H1 (cell line): ENCODE results near the gene BABAM2. TPM values are rescaled to one million over a fixed set of nuclear protein-coding genes. Genes with fewer than 3 reads are reported as not detected.

Experiments used
- CTBP2 ChIP-seq: IDR thresholded peaks from 2 replicates; pipeline ENCODE4 v1.7.0; 2011; ENCODE audit warnings: borderline replicate concordance, mild to moderate bottlenecking, moderate library complexity, mixed read lengths, low read length; ENCODE audit not compliant: insufficient read depth, insufficient read length
- GABPA ChIP-seq: IDR thresholded peaks from 2 replicates; pipeline ENCODE4 v1.6.1; 2011; ENCODE audit warnings: mild to moderate bottlenecking, low read length, moderate library complexity, borderline replicate concordance; ENCODE audit not compliant: insufficient read depth
- PHF8 ChIP-seq: fragments of 200-600 bp; sonication (generic); conservative IDR thresholded peaks from 2 replicates; pipeline ENCODE4 v1.7.1; 2012; ENCODE audit warnings: low read depth, mild to moderate bottlenecking, inconsistent platforms, low read length, moderate library complexity
- RXRA ChIP-seq: IDR thresholded peaks from 2 replicates; pipeline ENCODE4 v1.6.1; 2011; ENCODE audit warnings: low read depth, mild to moderate bottlenecking, low read length, moderate library complexity; ENCODE audit not compliant: insufficient read depth
- SP1 ChIP-seq: IDR thresholded peaks from 2 replicates; pipeline ENCODE4 v1.6.1; 2011; ENCODE audit warnings: low read depth, low read length
- SP2 ChIP-seq: IDR thresholded peaks from 2 replicates; pipeline ENCODE4 v1.6.1; 2012; ENCODE audit warnings: mild to moderate bottlenecking, low read length, inconsistent platforms
- USF2 ChIP-seq: IDR thresholded peaks from 2 replicates; pipeline ENCODE4 v1.6.1; 2011; ENCODE audit warnings: low read length, improper control_type of control experiment
- polyA plus RNA-seq, 7 experiments: library from polyadenylated mRNA; depleted of rRNA in 3 of 7; stranded (reverse) in 5 of 7; unstranded in 2 of 7; fragments of >200 nt in 5 of 7; fragments of 200-250 nt in 2 of 7; gene quantifications; 1 replicate in 5 of 7; 2 replicates in 1 of 7; 4 replicates in 1 of 7; pipeline versions ENCODE4 v1.2.1 to v1.2.3, GENCODE V29; 2011 to 2013; ENCODE audit warnings: missing spikeins in 2 of 7, mixed read lengths in 2 of 7
- total RNA-seq: library from RNA; stranded (reverse); fragmentation: NEBNext Ultra II Directional; extraction: Animal tissue kit (Norgen Biotek cat#: 25700); gene quantifications from 2 replicates; pipeline ENCODE4 v1.2.1, GENCODE V29; 2021

Gene BABAM2
- total and polyA plus RNA-seq, 2 of the 8 experiments (the other 6 are each of a cell fraction or from before 2014, with no cell fraction given), result 15.8 to 20.9 TPM

GRCh38 chr2:27991146-27991545 lies 100.6 kb downstream of the BABAM2 start (continued):
- TF ChIP-seq USF2 (no peak), SP2 (no peak), PHF8 (no peak), CTBP2 (no peak), GABPA (no peak), RXRA (no peak), SP1 (no peak)
- TF ChIP-seq, all 59 proteins: peak for 0
